HepG2 (cell line): ENCODE results near the gene PDE3A. TPM values are rescaled to one million over a fixed set of nuclear protein-coding genes. Genes with fewer than 3 reads are reported as not detected.

ENCODE experiments used
- ATAC-seq: fragments of 200-7000 bp; cut with Tn5 transposase; 3 replicates; pipeline ENCODE4 v1.9.1; 2020; ENCODE audit warnings: mild to moderate bottlenecking, moderate library complexity
- BruUV-seq: library from RNA; stranded (reverse); fragments of 400-500 nt; replicated peaks from 2 replicates; lab custom pipeline; 2021; lab: Mats Ljungman, UMichigan
- CTCF ChIA-PET: fragments of 300-600 bp; formaldehyde crosslinking; extraction: SDS; loops from one replicate; lab custom pipeline; 2021; ENCODE audit warnings: low total read pairs, inconsistent platforms, low intra/inter-chr PET ratio; lab: Yijun Ruan, JAX
- POLR2A ChIA-PET: fragments of 350-600 bp; sonication (Branson Sonifier 250); formaldehyde crosslinking; loops from one replicate; lab custom pipeline; 2020; ENCODE audit warnings: antibody characterized with exemption, inconsistent platforms; lab: Yijun Ruan, JAX
- DNase-seq: peaks from one replicate; pipeline ENCODE4 v3.0.0-alpha.2; 2015; ENCODE audit warnings: low spot score
- FAIRE-seq: peaks from 3 replicates; lab custom pipeline; 2011; peaks lifted over from hg19 to GRCh38; lab: Jason Lieb, UNC
- H2AFZ ChIP-seq: one replicate; pipeline ENCODE4 v1.6.1; 2011; ENCODE audit warnings: low read length, inconsistent platforms
- H3K27ac ChIP-seq: fragments of 300-600 bp; 3 replicates; pipeline ENCODE4 v1.8.0; 2011; ENCODE audit warnings: mixed run types, mild to moderate bottlenecking, mixed read lengths, low read length, inconsistent platforms; ENCODE audit not compliant: insufficient read depth; ENCODE audit errors: extremely low read length
- H3K27me3 ChIP-seq, 2 experiments: fragments of 200-600 bp in 1 of 2; 2 replicates in 1 of 2; 3 replicates in 1 of 2; pipeline versions ENCODE4 v1.6.0 to v1.8.0; 2011; ENCODE audit warnings: low read length in 2 of 2, mild to moderate bottlenecking in 2 of 2, moderate library complexity in 2 of 2, inconsistent platforms in 1 of 2; ENCODE audit not compliant: insufficient read depth in 2 of 2, control insufficient read depth in 1 of 2
- H3K36me3 ChIP-seq, 2 experiments: fragments of 200-600 bp in 1 of 2; replicated peaks in 1 of 2; 2 replicates in 1 of 2; 3 replicates in 1 of 2; pipeline versions ENCODE4 v1.5.1 to v1.8.0; 2011; ENCODE audit warnings: low read length in 2 of 2, inconsistent platforms in 1 of 2; ENCODE audit not compliant: insufficient read depth in 2 of 2, control insufficient read depth in 1 of 2
- H3K4me1 ChIP-seq: 2 replicates; pipeline ENCODE4 v1.5.1; 2012; ENCODE audit warnings: low read length, inconsistent platforms; ENCODE audit not compliant: insufficient read depth
- H3K4me2 ChIP-seq: 2 replicates; pipeline ENCODE4 v1.6.0; 2011; ENCODE audit warnings: low read depth, low read length, inconsistent platforms
- H3K4me3 ChIP-seq, 3 experiments: fragments of 200-600 bp in 1 of 3; sonication (generic), shearing (Covaris generic) in 1 of 3; replicated peaks in 1 of 3; 2 replicates each; pipeline ENCODE4 v1.5.1; 2011 to 2016; ENCODE audit warnings: low read length in 3 of 3, inconsistent platforms in 2 of 3, low read depth in 2 of 3, mild to moderate bottlenecking in 2 of 3, control low read depth in 1 of 3, mixed read lengths in 1 of 3; ENCODE audit not compliant: insufficient read depth in 1 of 3
- H3K79me2 ChIP-seq: one replicate; pipeline ENCODE4 v1.6.1; 2011; ENCODE audit warnings: low read length, inconsistent platforms; ENCODE audit not compliant: insufficient read depth
- H3K9ac ChIP-seq: 2 replicates; pipeline ENCODE4 v1.6.0; 2011; ENCODE audit warnings: mild to moderate bottlenecking, low read depth, low read length, inconsistent platforms; ENCODE audit not compliant: insufficient read depth
- H3K9me3 ChIP-seq: 2 replicates; pipeline ENCODE4 v1.5.1; 2012; ENCODE audit warnings: mild to moderate bottlenecking, low read length
- H4K20me1 ChIP-seq: 2 replicates; pipeline ENCODE4 v1.6.0; 2011; ENCODE audit warnings: inconsistent platforms, mild to moderate bottlenecking, low read length, moderate library complexity; ENCODE audit not compliant: insufficient read depth
- GATAD2A ChIP-seq: IDR thresholded peaks from 2 replicates; pipeline ENCODE4 v1.6.1; 2016
- NFE2L2 ChIP-seq: fragments of 150-350 bp; IDR thresholded peaks from 2 replicates; pipeline ENCODE4 v1.6.1; 2014; ENCODE audit warnings: low read length
- SKI ChIP-seq: fragments of 450-650 bp; IDR thresholded peaks from one replicate; pipeline ENCODE4 v1.6.1; 2018; ENCODE audit warnings: mild to moderate bottlenecking; ENCODE audit not compliant: partially characterized antibody
- ZNF776 ChIP-seq: sonication (generic); formaldehyde crosslinking; IDR thresholded peaks from 2 replicates; pipeline ENCODE4 v1.4.0; 2020; ENCODE audit warnings: mild to moderate bottlenecking, missing genetic modification reagents
- ZNF883 ChIP-seq: sonication (generic); formaldehyde crosslinking; IDR thresholded peaks from 2 replicates; pipeline ENCODE4 v1.5.1; 2020; ENCODE audit warnings: mild to moderate bottlenecking, missing genetic modification reagents; ENCODE audit errors: not compliant biosample characterization
- WGBS: methylation state at CpG from one replicate; pipeline ENCODE4 v1.1.6; 2017; ENCODE audit warnings: low lambda C conversion rate; 5-methylcytosine and 5-hydroxymethylcytosine counted together
- in situ Hi-C: cut with HindIII; loops from 2 replicates; pipeline ENCODE4 v1.10.0; 2017; ENCODE audit warnings: low pct_unique_long_range_greater_than_20kb; ENCODE audit not compliant: extremely low pct_ligation_motif_present
- intact Hi-C: fragments of 100-400 bp; cut with micrococcal nuclease; formaldehyde crosslinking; loops from one replicate; pipeline ENCODE4 v1.10.0; 2022; ENCODE audit not compliant: unreplicated experiment
- polyA plus RNA-seq, 8 experiments: library from polyadenylated mRNA; depleted of rRNA in 3 of 8; stranded (reverse) in 7 of 8; unstranded in 1 of 8; fragments of >200 nt; fragmentation: Illumina TruSeq in 4 of 8; extraction: Trizol in 4 of 8; gene quantifications; 2 replicates each; pipeline versions ENCODE4 v1.2.1 to v1.2.3, GENCODE V29; 2011 to 2016; ENCODE audit warnings: low read depth in 4 of 8, missing spikeins in 1 of 8, mixed read lengths in 1 of 8; ENCODE audit not compliant: insufficient read depth in 1 of 8
- total RNA-seq, 5 experiments: library from RNA; depleted of rRNA; stranded (reverse); fragments of >200 nt; fragmentation: Illumina TruSeq; extraction: Trizol; gene quantifications; 2 replicates each; pipeline ENCODE4 v1.2.3, GENCODE V29; 2016; ENCODE audit warnings: low read depth in 1 of 5
- TF ChIP-seq, protein P1 (sequence below): sonication (generic); formaldehyde crosslinking; IDR thresholded peaks from 2 replicates; pipeline ENCODE4 v1.4.0; 2020; ENCODE audit warnings: missing genetic modification reagents, borderline replicate concordance
- TF ChIP-seq, protein P2 (sequence below): sonication (generic); formaldehyde crosslinking; IDR thresholded peaks from 2 replicates; pipeline ENCODE4 v1.5.1; 2020; ENCODE audit warnings: mild to moderate bottlenecking, missing genetic modification reagents
- TF ChIP-seq, protein P3 (sequence below): IDR thresholded peaks from 2 replicates; pipeline ENCODE4 v1.6.1; 2012; ENCODE audit warnings: low read depth, low read length, improper control_type of control experiment
- TF ChIP-seq, protein P4 (sequence below): sonication (generic); formaldehyde crosslinking; IDR thresholded peaks from 2 replicates; pipeline ENCODE4 v1.4.0; 2020; ENCODE audit warnings: mild to moderate bottlenecking, missing genetic modification reagents

The PDE3A gene
- total and polyA plus RNA-seq, 2 of the 13 experiments (the other 11 are each of a cell fraction or from before 2014, with no cell fraction given) = 0.77 to 1.5 TPM

DNA sequence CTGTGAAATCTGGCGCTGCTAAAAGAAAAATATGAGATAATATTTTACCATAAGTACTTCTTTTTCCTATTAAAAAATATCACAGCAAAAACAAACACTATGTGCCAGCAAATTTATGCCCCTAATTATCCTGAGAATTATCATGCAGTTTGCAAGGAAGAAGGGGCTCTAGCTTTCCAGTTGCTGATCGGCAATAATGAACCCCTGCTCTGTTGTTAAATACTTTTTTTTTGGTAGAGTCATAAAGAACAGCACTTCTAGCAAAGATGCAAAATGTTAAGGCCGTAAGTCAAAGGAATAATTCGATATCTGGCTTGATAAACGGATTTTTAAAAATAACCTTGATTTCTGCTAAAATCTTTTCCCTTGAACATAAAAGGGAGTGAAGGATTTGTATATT lies 108.9 kb downstream of the PDE3A start:
- H2AFZ ChIP-seq = no peak overlapping the region
- H3K79me2 ChIP-seq = no peaks in the 10 kb centered on the region
- no peak for FAIRE-seq
- ChIA-PET POLR2A (no interaction called here), CTCF (no interaction called here)
- 0% methylated on average over 5 of the region's 5 CpGs for WGBS
- in situ Hi-C loops = no loop called here
- TF ChIP-seq ZNF883 (CRISPR knock-in tag) = no peak
- TF ChIP-seq, protein P1, sequence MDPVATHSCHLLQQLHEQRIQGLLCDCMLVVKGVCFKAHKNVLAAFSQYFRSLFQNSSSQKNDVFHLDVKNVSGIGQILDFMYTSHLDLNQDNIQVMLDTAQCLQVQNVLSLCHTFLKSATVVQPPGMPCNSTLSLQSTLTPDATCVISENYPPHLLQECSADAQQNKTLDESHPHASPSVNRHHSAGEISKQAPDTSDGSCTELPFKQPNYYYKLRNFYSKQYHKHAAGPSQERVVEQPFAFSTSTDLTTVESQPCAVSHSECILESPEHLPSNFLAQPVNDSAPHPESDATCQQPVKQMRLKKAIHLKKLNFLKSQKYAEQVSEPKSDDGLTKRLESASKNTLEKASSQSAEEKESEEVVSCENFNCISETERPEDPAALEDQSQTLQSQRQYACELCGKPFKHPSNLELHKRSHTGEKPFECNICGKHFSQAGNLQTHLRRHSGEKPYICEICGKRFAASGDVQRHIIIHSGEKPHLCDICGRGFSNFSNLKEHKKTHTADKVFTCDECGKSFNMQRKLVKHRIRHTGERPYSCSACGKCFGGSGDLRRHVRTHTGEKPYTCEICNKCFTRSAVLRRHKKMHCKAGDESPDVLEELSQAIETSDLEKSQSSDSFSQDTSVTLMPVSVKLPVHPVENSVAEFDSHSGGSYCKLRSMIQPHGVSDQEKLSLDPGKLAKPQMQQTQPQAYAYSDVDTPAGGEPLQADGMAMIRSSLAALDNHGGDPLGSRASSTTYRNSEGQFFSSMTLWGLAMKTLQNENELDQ (CRISPR knock-in tag) = no peak
- TF ChIP-seq ZNF776 (CRISPR knock-in tag) = no peak
- TF ChIP-seq GATAD2A (CRISPR knock-in tag) = no peak
- no peak for TF ChIP-seq SKI
- TF ChIP-seq, protein P2, sequence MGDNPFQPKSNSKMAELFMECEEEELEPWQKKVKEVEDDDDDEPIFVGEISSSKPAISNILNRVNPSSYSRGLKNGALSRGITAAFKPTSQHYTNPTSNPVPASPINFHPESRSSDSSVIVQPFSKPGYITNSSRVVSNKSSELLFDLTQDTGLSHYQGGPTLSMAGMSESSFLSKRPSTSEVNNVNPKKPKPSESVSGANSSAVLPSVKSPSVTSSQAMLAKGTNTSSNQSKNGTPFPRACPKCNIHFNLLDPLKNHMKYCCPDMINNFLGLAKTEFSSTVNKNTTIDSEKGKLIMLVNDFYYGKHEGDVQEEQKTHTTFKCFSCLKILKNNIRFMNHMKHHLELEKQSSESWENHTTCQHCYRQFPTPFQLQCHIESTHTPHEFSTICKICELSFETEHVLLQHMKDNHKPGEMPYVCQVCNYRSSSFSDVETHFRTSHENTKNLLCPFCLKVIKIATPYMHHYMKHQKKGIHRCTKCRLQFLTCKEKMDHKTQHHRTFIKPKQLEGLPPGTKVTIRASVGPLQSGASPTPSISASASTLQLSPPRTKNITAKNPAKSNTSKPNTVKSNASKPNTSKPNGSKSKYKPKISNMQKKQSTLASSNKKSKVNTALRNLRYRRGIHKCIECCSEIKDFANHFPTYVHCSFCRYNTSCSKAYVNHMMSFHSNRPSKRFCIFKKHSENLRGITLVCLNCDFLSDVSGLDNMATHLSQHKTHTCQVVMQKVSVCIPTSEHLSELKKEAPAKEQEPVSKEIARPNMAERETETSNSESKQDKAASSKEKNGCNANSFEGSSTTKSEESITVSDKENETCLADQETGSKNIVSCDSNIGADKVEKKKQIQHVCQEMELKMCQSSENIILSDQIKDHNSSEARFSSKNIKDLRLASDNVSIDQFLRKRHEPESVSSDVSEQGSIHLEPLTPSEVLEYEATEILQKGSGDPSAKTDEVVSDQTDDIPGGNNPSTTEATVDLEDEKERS (CRISPR knock-in tag) = no peak
- TF ChIP-seq, protein P3, sequence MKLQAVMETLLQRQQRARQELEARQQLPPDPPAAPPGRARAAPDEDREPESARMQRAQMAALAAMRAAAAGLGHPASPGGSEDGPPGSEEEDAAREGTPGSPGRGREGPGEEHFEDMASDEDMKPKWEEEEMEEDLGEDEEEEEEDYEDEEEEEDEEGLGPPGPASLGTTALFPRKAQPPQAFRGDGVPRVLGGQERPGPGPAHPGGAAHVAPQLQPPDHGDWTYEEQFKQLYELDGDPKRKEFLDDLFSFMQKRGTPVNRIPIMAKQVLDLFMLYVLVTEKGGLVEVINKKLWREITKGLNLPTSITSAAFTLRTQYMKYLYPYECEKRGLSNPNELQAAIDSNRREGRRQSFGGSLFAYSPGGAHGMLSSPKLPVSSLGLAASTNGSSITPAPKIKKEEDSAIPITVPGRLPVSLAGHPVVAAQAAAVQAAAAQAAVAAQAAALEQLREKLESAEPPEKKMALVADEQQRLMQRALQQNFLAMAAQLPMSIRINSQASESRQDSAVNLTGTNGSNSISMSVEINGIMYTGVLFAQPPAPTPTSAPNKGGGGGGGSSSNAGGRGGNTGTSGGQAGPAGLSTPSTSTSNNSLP = no peak
- no peak for TF ChIP-seq NFE2L2
- TF ChIP-seq, protein P4, sequence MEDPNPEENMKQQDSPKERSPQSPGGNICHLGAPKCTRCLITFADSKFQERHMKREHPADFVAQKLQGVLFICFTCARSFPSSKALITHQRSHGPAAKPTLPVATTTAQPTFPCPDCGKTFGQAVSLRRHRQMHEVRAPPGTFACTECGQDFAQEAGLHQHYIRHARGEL = no peak
- TF ChIP-seq, all 625 proteins: peak for 0
- intact Hi-C loops = no loop called here
- H3K4me3 ChIP-seq = no peak overlapping the region
- H3K36me3 ChIP-seq = no peaks in the 10 kb centered on the region
- H3K9me3 ChIP-seq = no peaks in the 10 kb centered on the region
- no peak overlapping the region for H3K27ac ChIP-seq
- no TSS peak for BruUV-seq
- no peak overlapping the region for H3K9ac ChIP-seq
- ATAC-seq = no peak
- H3K4me1 ChIP-seq = no peaks in the 10 kb centered on the region
- no peak for DNase-seq
- no peak overlapping the region for H3K4me2 ChIP-seq
- H4K20me1 ChIP-seq = no peaks in the 10 kb centered on the region
- H3K27me3 ChIP-seq = no peaks in the 10 kb centered on the region
